Keratinocyte (primary cell): ENCODE results near the gene NLRP1. TPM values are rescaled to one million over a fixed set of nuclear protein-coding genes. Genes with fewer than 3 reads are reported as not detected.

Experiments
- DNase-seq: peaks from one replicate; pipeline ENCODE4 v3.0.0-alpha.2; 2011; ENCODE audit warnings: low read depth, missing footprints, low spot score
- FAIRE-seq: peaks from 2 replicates; lab custom pipeline; 2011; peaks lifted over from hg19 to GRCh38; lab: Jason Lieb, UNC
- H2AFZ ChIP-seq: 2 replicates; pipeline ENCODE4 v1.6.0; 2012; ENCODE audit warnings: low read length, control low read depth, inconsistent platforms; ENCODE audit not compliant: control insufficient read depth
- H3K27ac ChIP-seq: 2 replicates; pipeline ENCODE4 v1.5.1; 2011; ENCODE audit warnings: low read length; ENCODE audit not compliant: control insufficient read depth, insufficient read depth
- H3K27me3 ChIP-seq: 3 replicates; pipeline ENCODE4 v1.6.0; 2011; ENCODE audit warnings: low read length; ENCODE audit not compliant: control insufficient read depth, insufficient read depth; ENCODE audit errors: extremely low read depth
- H3K36me3 ChIP-seq, 2 experiments: 2 replicates in 1 of 2; 3 replicates in 1 of 2; pipeline ENCODE4 v1.5.1; 2011; ENCODE audit warnings: low read length in 2 of 2, mild to moderate bottlenecking in 1 of 2; ENCODE audit not compliant: control insufficient read depth in 2 of 2, insufficient read depth in 2 of 2; ENCODE audit errors: extremely low read depth in 1 of 2
- H3K4me1 ChIP-seq: 3 replicates; pipeline ENCODE4 v1.5.1; 2011; ENCODE audit warnings: low read length; ENCODE audit not compliant: control insufficient read depth, insufficient read depth; ENCODE audit errors: extremely low read depth
- H3K4me2 ChIP-seq: 3 replicates; pipeline ENCODE4 v1.6.0; 2011; ENCODE audit warnings: low read depth, low read length; ENCODE audit not compliant: control insufficient read depth, insufficient read depth; ENCODE audit errors: extremely low read depth
- H3K4me3 ChIP-seq, 3 experiments: fragments of 200-600 bp in 1 of 3; sonication (generic) in 1 of 3; 2 replicates in 2 of 3; 3 replicates in 1 of 3; pipeline ENCODE4 v1.5.1; 2011 to 2016; ENCODE audit warnings: low read length in 3 of 3, mild to moderate bottlenecking in 3 of 3, control low read depth in 2 of 3, inconsistent platforms in 1 of 3, low read depth in 1 of 3, mixed read lengths in 1 of 3, mixed run types in 1 of 3, moderate library complexity in 1 of 3; ENCODE audit not compliant: control insufficient read depth in 2 of 3, insufficient read depth in 2 of 3; ENCODE audit errors: extremely low read depth in 1 of 3
- H3K79me2 ChIP-seq: 2 replicates; pipeline ENCODE4 v1.6.0; 2012; ENCODE audit warnings: low read length; ENCODE audit not compliant: control insufficient read depth, insufficient read depth
- H3K9ac ChIP-seq: 3 replicates; pipeline ENCODE4 v1.6.0; 2011; ENCODE audit warnings: low read length; ENCODE audit not compliant: control insufficient read depth, insufficient read depth; ENCODE audit errors: extremely low read depth
- H3K9me1 ChIP-seq: 3 replicates; pipeline ENCODE4 v1.6.0; 2011; ENCODE audit warnings: low read length; ENCODE audit not compliant: control insufficient read depth, insufficient read depth; ENCODE audit errors: extremely low read depth
- H3K9me3 ChIP-seq: 2 replicates; pipeline ENCODE4 v1.5.1; 2012; ENCODE audit warnings: low read depth, low read length; ENCODE audit not compliant: control insufficient read depth
- H4K20me1 ChIP-seq: 3 replicates; pipeline ENCODE4 v1.6.0; 2011; ENCODE audit warnings: low read length; ENCODE audit not compliant: control insufficient read depth, insufficient read depth; ENCODE audit errors: extremely low read depth
- CTCF ChIP-seq, 3 experiments: IDR thresholded peaks in 1 of 3; conservative IDR thresholded peaks in 1 of 3; optimal IDR thresholded peaks in 1 of 3; 2 replicates in 2 of 3; 3 replicates in 1 of 3; pipeline versions ENCODE3 to v1.5.1; 2011; ENCODE audit warnings: low read length in 3 of 3, mild to moderate bottlenecking in 3 of 3, moderate library complexity in 2 of 3, control low read depth in 1 of 3, inconsistent platforms in 1 of 3; ENCODE audit not compliant: insufficient read depth in 2 of 3; ENCODE audit errors: extremely low read depth in 1 of 3
- EZH2 ChIP-seq: IDR thresholded peaks from one replicate; pipeline ENCODE4 v1.6.1; 2012; ENCODE audit warnings: inconsistent platforms, mild to moderate bottlenecking, low read length, moderate library complexity
- dilution Hi-C: fragments of 300-500 bp; cut with MboI; formaldehyde crosslinking; loops from one replicate; pipeline ENCODE4 v1.7.0; 2020; ENCODE audit warnings: low sequenced_read_pairs; ENCODE audit not compliant: extremely low pct_ligation_motif_present
- polyA plus RNA-seq, 5 experiments: library from polyadenylated mRNA; depleted of rRNA in 3 of 5; stranded (reverse) in 3 of 5; stranded (forward) in 1 of 5; unstranded in 1 of 5; fragments of >200 nt; gene quantifications; 1 replicate in 1 of 5; 2 replicates in 3 of 5; 3 replicates in 1 of 5; pipeline versions ENCODE4 v1.2.1 to v1.2.3, GENCODE V29; 2011 to 2012; ENCODE audit warnings: missing spikeins in 2 of 5, low read depth in 1 of 5, low replicate concordance in 1 of 5

The NLRP1 gene
- polyA plus RNA-seq, 1 donor (not counting 4 experiments of a cell fraction or from before 2014, with no cell fraction given), result 20.1 TPM

- DNase-seq, result no peak
- no peak for FAIRE-seq
- dilution Hi-C loops, result no loop called here
These were observed 7.7 kb upstream of the NLRP1 start for GRCh38 chr17:5591966-5592365.

GRCh38 chr17:5588584-5588983 is 4.3 kb upstream of the NLRP1 start:
- Histone ChIP-seq H3K36me3 (no peaks in the 10 kb centered on the region), H2AFZ (no peak overlapping the region), H4K20me1 (no peaks in the 10 kb centered on the region), H3K4me2 (no peak overlapping the region), H3K27me3 (no peaks in the 10 kb centered on the region), H3K4me1 (peaks cover 17% of the 10 kb centered on the region), H3K9me3 (no peaks in the 10 kb centered on the region), H3K9ac (no peak overlapping the region), H3K79me2 (peaks cover under 1% of the 10 kb centered on the region), H3K4me3 (no peak overlapping the region), H3K27ac (no peak overlapping the region), H3K9me1 (peaks cover 3% of the 10 kb centered on the region)
- FAIRE-seq, result no peak
- dilution Hi-C loops, result no loop called here
- DNase-seq, result no peak
- no peak for TF ChIP-seq CTCF (optimal IDR thresholded peaks at IDR 0.05 in 1 of 3, IDR thresholded peaks at IDR 0.05 in 1 of 3, conservative IDR thresholded peaks at IDR 0.05 in 1 of 3; ENCODE audit: extremely low read depth in 1 of 3, insufficient read depth in 2 of 3, low read length in 3 of 3)
- TF ChIP-seq EZH2, result no peak

More at GRCh38 chr17:5591966-5592365, 7.7 kb upstream of the NLRP1 start:
- Histone ChIP-seq H3K27me3 (peaks cover 16% of the 10 kb centered on the region), H3K4me3 (no peak overlapping the region), H4K20me1 (no peaks in the 10 kb centered on the region), H3K4me1 (no peaks in the 10 kb centered on the region), H3K4me2 (no peak overlapping the region), H3K79me2 (no peaks in the 10 kb centered on the region), H3K27ac (no peak overlapping the region), H3K9ac (no peak overlapping the region), H2AFZ (no peak overlapping the region), H3K36me3 (no peaks in the 10 kb centered on the region), H3K9me3 (no peaks in the 10 kb centered on the region), H3K9me1 (no peaks in the 10 kb centered on the region)
- no peak for TF ChIP-seq CTCF (optimal IDR thresholded peaks at IDR 0.05 in 1 of 3, IDR thresholded peaks at IDR 0.05 in 1 of 3, conservative IDR thresholded peaks at IDR 0.05 in 1 of 3; ENCODE audit: extremely low read depth in 1 of 3, insufficient read depth in 2 of 3, low read length in 3 of 3)
- TF ChIP-seq EZH2, result no peak
